Measurements from ENCODE around the gene KCNK15.
"Not testable (repeated sequence)": the region's sequence is repeated elsewhere in the genome, so short reads cannot be mapped to it uniquely, and the experiment has no call there.

Gene KCNK15

DNA sequence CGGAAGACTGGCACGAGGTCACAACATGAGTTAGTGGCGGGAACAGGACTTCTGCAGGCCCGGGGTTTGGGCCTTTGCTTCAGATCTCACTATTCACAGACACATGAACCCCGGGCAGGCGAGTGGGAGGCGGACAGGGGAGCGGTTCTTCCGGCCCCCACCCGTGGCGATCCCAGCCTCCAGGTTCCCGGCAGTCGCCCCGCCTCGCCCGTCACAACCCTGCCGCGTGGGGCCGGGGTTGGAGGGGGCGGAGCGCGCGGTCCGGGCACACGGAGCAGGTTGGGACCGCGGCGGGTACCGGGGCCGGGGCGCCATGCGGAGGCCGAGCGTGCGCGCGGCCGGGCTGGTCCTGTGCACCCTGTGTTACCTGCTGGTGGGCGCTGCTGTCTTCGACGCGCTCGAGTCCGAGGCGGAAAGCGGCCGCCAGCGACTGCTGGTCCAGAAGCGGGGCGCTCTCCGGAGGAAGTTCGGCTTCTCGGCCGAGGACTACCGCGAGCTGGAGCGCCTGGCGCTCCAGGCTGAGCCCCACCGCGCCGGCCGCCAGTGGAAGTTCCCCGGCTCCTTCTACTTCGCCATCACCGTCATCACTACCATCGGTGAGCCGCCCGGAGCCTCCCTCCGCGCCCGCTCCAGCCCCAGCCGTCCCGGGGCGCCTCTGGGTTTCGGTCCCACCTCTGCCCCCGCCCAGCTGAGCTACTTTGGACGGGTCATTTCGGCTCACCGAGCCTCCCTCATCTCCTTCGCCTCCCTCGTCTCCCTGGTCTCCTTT is at the start of gene KCNK15:
KCNK15 (plus strand) TSS at position 268 of the 769 bp plus-strand sequence; CDS start at position 314, 46 bp downstream.
- Histone ChIP-seq H3K27me3 (ENCODE audit: control insufficient read depth, insufficient read depth, low read length) (peaks cover 46% of the 10 kb centered on the region), H3K36me3 (ENCODE audit: control insufficient read depth, low read depth, low read length) (no peaks in the 10 kb centered on the region), H3K9me3 (ENCODE audit: control insufficient read depth, low read depth, low read length) (no peaks in the 10 kb centered on the region), H3K4me3 (ENCODE audit: low read length) (peak within 1 kb of the TSS; percentile 54), H3K9ac (ENCODE audit: low read length) (no peak within 1 kb of the TSS), H3K27ac (ENCODE audit: low read length) (no peak within 1 kb of the TSS), H3K4me1 (ENCODE audit: control insufficient read depth, low read depth, low read length) (peaks cover 9% of the 10 kb centered on the region)

- peaks cover 6% of the 10 kb centered on the region for H3K4me1 ChIP-seq (ENCODE audit: control insufficient read depth, low read depth, low read length)
- H3K27me3 ChIP-seq (ENCODE audit: control insufficient read depth, insufficient read depth, low read length) = no peaks in the 10 kb centered on the region
- no peak overlapping the region for H3K27ac ChIP-seq (ENCODE audit: low read length)
- no peaks in the 10 kb centered on the region for H3K36me3 ChIP-seq (ENCODE audit: control insufficient read depth, low read depth, low read length)
- H3K9me3 ChIP-seq (ENCODE audit: control insufficient read depth, low read depth, low read length) = no peaks in the 10 kb centered on the region
- H3K4me3 ChIP-seq (ENCODE audit: low read length) = no peak overlapping the region
- H3K9ac ChIP-seq (ENCODE audit: low read length) = no peak overlapping the region
These were observed 49.4 kb upstream of the KCNK15 start for GRCh38 chr20:44696315-44696714.

- H3K4me3 ChIP-seq (ENCODE audit: low read length); H3K9me3 ChIP-seq (ENCODE audit: control insufficient read depth, low read depth, low read length); H3K27me3 ChIP-seq (ENCODE audit: control insufficient read depth, insufficient read depth, low read length); H3K27ac ChIP-seq (ENCODE audit: low read length); H3K9ac ChIP-seq (ENCODE audit: low read length); H3K36me3 ChIP-seq (ENCODE audit: control insufficient read depth, low read depth, low read length): not testable (repeated sequence)
- peaks cover 11% of the 10 kb centered on the region for H3K4me1 ChIP-seq (ENCODE audit: control insufficient read depth, low read depth, low read length)
These were observed 48.6 kb upstream of the KCNK15 start for GRCh38 chr20:44697041-44697440.

DNA sequence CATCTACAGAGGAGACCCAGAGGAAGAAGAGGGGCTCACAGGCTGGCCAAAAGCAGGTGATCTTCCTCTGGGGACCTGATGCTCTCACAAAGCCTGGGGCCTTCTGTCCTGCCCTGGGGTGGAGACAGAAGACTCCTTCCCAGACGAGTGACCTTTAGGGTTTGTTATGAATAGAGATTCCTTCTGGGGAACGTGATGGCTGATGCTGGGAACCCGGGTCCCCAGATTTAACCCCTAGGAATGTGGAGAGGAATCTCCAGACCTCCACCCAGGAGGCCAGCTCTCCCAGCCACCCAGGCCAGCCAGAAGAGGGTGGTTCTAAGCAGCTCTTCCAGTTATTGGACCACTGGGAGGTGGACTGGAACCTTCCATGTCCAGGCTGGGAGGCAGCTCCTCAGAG is 47.3 kb upstream of the KCNK15 start:
- no peak overlapping the region for H3K27ac ChIP-seq (ENCODE audit: low read length)
- H3K4me3 ChIP-seq (ENCODE audit: low read length) = no peak overlapping the region
- peaks cover 11% of the 10 kb centered on the region for H3K4me1 ChIP-seq (ENCODE audit: control insufficient read depth, low read depth, low read length)
- no peaks in the 10 kb centered on the region for H3K36me3 ChIP-seq (ENCODE audit: control insufficient read depth, low read depth, low read length)
- no peaks in the 10 kb centered on the region for H3K27me3 ChIP-seq (ENCODE audit: control insufficient read depth, insufficient read depth, low read length)
- no peaks in the 10 kb centered on the region for H3K9me3 ChIP-seq (ENCODE audit: control insufficient read depth, low read depth, low read length)
- H3K9ac ChIP-seq (ENCODE audit: low read length) = no peak overlapping the region

DNA sequence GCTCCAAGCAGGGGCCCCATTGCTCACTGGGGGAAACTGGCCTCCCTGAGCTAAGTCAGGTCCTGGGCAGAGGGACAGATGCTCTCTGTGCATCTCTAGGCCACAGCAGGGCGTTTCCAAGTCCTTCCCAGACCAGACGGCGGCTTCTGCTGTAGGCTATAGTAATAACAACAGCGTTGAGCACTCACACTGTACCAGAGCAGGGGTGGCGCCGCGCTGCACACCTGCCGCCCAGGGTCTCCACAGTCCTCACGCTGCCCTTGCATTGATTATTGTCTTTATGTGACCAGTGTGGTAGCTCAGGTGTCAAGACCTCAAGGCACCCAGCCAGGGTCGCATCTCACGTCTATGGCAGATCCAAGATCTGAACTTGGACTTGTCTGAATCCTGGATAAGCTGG is 45.4 kb upstream of the KCNK15 start:
- Histone ChIP-seq H3K4me1 (ENCODE audit: control insufficient read depth, low read depth, low read length) (peaks cover 11% of the 10 kb centered on the region), H3K4me3 (ENCODE audit: low read length) (no peak overlapping the region), H3K9me3 (ENCODE audit: control insufficient read depth, low read depth, low read length) (no peaks in the 10 kb centered on the region), H3K36me3 (ENCODE audit: control insufficient read depth, low read depth, low read length) (no peaks in the 10 kb centered on the region), H3K27ac (ENCODE audit: low read length) (no peak overlapping the region), H3K9ac (ENCODE audit: low read length) (no peak overlapping the region), H3K27me3 (ENCODE audit: control insufficient read depth, insufficient read depth, low read length) (no peaks in the 10 kb centered on the region)

DNA sequence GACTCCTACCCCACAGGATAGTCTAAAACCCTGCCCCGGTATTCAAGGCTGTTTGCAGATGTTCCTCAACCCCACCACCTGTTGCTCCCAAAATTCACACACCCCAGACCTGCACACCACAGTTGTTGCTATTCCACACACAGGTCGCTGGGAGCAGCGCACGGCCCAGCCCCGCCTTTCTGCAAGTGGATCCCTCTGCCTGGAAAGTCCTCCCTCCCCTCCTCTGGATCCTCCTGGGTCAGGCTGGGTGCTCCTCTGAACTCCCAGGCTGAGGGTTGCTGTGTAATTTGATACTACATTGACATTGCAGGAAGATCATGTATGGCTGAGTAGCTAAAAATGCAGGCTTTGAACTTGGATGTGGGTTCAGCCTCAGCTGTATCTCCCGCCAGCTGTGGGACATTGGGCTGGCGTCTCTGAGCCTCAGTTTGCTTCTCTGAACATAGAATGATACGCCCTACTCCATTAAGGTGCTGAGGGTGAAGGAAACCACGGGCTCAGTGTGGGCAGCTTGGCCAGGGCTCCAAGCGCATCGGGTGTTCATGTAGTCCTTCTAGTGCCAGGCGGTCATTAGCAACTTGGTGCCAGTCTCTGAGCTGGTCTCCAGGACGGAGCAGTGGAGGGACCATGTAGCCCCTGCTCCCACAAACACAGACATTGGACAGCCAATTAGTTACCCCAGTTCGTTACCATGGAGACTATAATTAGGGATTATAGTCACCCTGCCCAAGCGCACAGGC is 44.4 kb upstream of the KCNK15 start:
- peaks cover 11% of the 10 kb centered on the region for H3K4me1 ChIP-seq (ENCODE audit: control insufficient read depth, low read depth, low read length)
- no peak overlapping the region for H3K4me3 ChIP-seq (ENCODE audit: low read length)
- H3K27ac ChIP-seq (ENCODE audit: low read length) = no peak overlapping the region
- H3K9me3 ChIP-seq (ENCODE audit: control insufficient read depth, low read depth, low read length) = no peaks in the 10 kb centered on the region
- H3K27me3 ChIP-seq (ENCODE audit: control insufficient read depth, insufficient read depth, low read length) = no peaks in the 10 kb centered on the region
- H3K9ac ChIP-seq (ENCODE audit: low read length) = no peak overlapping the region
- no peaks in the 10 kb centered on the region for H3K36me3 ChIP-seq (ENCODE audit: control insufficient read depth, low read depth, low read length)

GRCh38 chr20:44701858-44702256 is 43.8 kb upstream of the KCNK15 start:
- peaks cover 11% of the 10 kb centered on the region for H3K4me1 ChIP-seq (ENCODE audit: control insufficient read depth, low read depth, low read length)
- H3K27me3 ChIP-seq (ENCODE audit: control insufficient read depth, insufficient read depth, low read length) = no peaks in the 10 kb centered on the region
- no peak overlapping the region for H3K27ac ChIP-seq (ENCODE audit: low read length)
- no peak overlapping the region for H3K9ac ChIP-seq (ENCODE audit: low read length)
- no peaks in the 10 kb centered on the region for H3K9me3 ChIP-seq (ENCODE audit: control insufficient read depth, low read depth, low read length)
- H3K4me3 ChIP-seq (ENCODE audit: low read length) = no peak overlapping the region
- no peaks in the 10 kb centered on the region for H3K36me3 ChIP-seq (ENCODE audit: control insufficient read depth, low read depth, low read length)

- no peak overlapping the region for H3K9ac ChIP-seq (ENCODE audit: low read length)
- peaks cover 11% of the 10 kb centered on the region for H3K4me1 ChIP-seq (ENCODE audit: control insufficient read depth, low read depth, low read length)
- H3K4me3 ChIP-seq (ENCODE audit: low read length) = no peak overlapping the region
- H3K27me3 ChIP-seq (ENCODE audit: control insufficient read depth, insufficient read depth, low read length) = no peaks in the 10 kb centered on the region
- H3K9me3 ChIP-seq (ENCODE audit: control insufficient read depth, low read depth, low read length) = no peaks in the 10 kb centered on the region
- no peak overlapping the region for H3K27ac ChIP-seq (ENCODE audit: low read length)
- no peaks in the 10 kb centered on the region for H3K36me3 ChIP-seq (ENCODE audit: control insufficient read depth, low read depth, low read length)
These were observed 42.9 kb upstream of the KCNK15 start for GRCh38 chr20:44702776-44703175.

DNA sequence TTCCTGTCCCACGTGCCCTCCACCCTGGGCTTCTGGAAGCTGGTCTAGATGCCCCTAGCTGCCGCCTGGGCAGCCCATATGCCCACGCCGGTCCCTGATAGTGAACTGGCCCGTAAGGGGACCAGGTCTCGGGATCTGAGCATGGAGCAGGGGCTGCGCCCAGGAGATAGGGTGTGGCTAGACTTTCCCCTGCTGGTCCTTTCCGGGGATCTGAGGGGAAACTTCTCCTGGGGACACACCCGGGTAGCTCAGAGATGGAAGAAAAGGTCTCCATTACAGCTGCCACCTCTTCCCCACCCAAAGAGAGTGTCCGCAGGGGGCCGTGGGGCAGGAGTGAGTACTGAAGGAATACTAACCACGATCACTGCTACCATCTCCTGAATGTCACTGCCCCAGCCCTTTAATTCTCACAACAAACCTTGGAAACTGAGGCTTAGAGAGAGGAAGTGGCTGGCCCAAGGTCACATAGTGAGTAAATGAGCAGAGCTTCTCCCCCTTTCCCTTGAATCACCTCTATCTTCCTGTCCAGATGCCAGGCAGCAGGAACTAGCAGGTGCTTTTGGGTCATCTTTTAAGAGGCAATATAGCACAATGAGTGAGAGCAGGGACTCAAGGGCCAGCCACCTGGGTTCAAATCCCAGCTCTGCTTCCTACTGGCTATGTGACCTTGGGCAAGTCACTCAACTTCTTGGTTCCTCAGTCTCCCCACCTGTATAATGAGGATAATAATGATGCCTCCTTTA is 42.3 kb upstream of the KCNK15 start:
- Histone ChIP-seq H3K9ac (ENCODE audit: low read length) (no peak overlapping the region), H3K4me1 (ENCODE audit: control insufficient read depth, low read depth, low read length) (peaks cover 11% of the 10 kb centered on the region), H3K4me3 (ENCODE audit: low read length) (no peak overlapping the region), H3K27me3 (ENCODE audit: control insufficient read depth, insufficient read depth, low read length) (no peaks in the 10 kb centered on the region), H3K9me3 (ENCODE audit: control insufficient read depth, low read depth, low read length) (no peaks in the 10 kb centered on the region), H3K36me3 (ENCODE audit: control insufficient read depth, low read depth, low read length) (no peaks in the 10 kb centered on the region), H3K27ac (ENCODE audit: low read length) (no peak overlapping the region)

DNA sequence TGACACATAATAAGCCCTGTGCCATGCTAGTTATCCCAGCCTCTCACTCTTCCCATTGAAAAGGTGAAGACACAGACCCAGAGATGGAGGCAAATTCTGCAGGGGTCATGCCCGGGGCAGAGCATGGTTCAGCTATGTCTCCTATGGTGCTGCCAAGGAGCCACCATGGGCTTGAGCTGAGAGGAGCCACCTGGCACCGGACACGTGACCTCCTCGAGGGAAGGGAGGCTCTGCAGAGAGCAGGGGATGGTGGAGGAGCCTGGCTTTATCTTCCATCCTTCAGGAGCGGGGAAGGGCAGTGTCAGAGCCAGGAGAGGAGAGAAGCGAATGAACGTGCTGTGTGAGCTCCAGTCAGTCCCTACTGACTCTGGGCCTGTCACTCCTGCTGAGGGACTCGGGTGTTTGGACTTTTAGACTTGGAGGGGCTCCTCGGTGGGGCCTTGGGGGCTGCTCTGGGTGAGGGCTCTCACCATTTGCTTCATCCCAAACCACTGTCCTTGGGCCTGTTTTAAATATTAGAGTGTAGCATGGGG is 41.6 kb upstream of the KCNK15 start:
- no peak overlapping the region for H3K27ac ChIP-seq (ENCODE audit: low read length)
- H3K4me1 ChIP-seq (ENCODE audit: control insufficient read depth, low read depth, low read length) = peaks cover 11% of the 10 kb centered on the region
- H3K9ac ChIP-seq (ENCODE audit: low read length) = no peak overlapping the region

GRCh38 chr20:44704551-44704971 is 41.1 kb upstream of the KCNK15 start:
- Histone ChIP-seq H3K9me3 (ENCODE audit: control insufficient read depth, low read depth, low read length) (no peaks in the 10 kb centered on the region), H3K9ac (ENCODE audit: low read length) (no peak overlapping the region), H3K27ac (ENCODE audit: low read length) (no peak overlapping the region), H3K27me3 (ENCODE audit: control insufficient read depth, insufficient read depth, low read length) (no peaks in the 10 kb centered on the region), H3K4me3 (ENCODE audit: low read length) (no peak overlapping the region), H3K36me3 (ENCODE audit: control insufficient read depth, low read depth, low read length) (no peaks in the 10 kb centered on the region), H3K4me1 (ENCODE audit: control insufficient read depth, low read depth, low read length) (peaks cover 11% of the 10 kb centered on the region)

More for the DNA sequence above, 41.6 kb upstream of the KCNK15 start:
- no peaks in the 10 kb centered on the region for H3K36me3 ChIP-seq (ENCODE audit: control insufficient read depth, low read depth, low read length)
- H3K9me3 ChIP-seq (ENCODE audit: control insufficient read depth, low read depth, low read length) = no peaks in the 10 kb centered on the region
- H3K4me3 ChIP-seq (ENCODE audit: low read length) = no peak overlapping the region
- no peaks in the 10 kb centered on the region for H3K27me3 ChIP-seq (ENCODE audit: control insufficient read depth, insufficient read depth, low read length)

Data from iPS-18a (cell line).